Skin of body (tissue), 3 donors: ENCODE measurements around the gene ZNF462. TPM values are rescaled to one million over a fixed set of nuclear protein-coding genes. Genes with fewer than 3 reads are reported as not detected.

Experiments
- DNase-seq: peaks from one replicate; lab custom pipeline; 2025; lab: John Stamatoyannopoulos, UW
- small RNA-seq: library from RNA; depleted of rRNA; stranded (forward); fragments of <200 nt; gene quantifications from one replicate; pipeline ENCODE3, GENCODE V24; 2014; ENCODE audit warnings: low replicate concordance
- total RNA-seq: library from RNA; depleted of rRNA; stranded (reverse); fragments of >200 nt; gene quantifications from one replicate; pipeline ENCODE4 v1.2.3, GENCODE V29; 2014

Gene ZNF462
- total RNA-seq, 1 donor from 2014 or later, result 25.7 TPM

GRCh38 chr9:107060062-107060461 lies 197.1 kb downstream of the ZNF462 start:
- DNase-seq, result no peak

Small RNA genes lying within 50 kb of the gene (small RNA-seq; reads per million reads assigned to genes)
- gene RNA5SP292, result not detected
